ENCODE results near the gene KRTCAP2.

- TF ChIP-seq CTCF (IDR thresholded peaks at IDR 0.05) (no peak), POLR2A (IDR thresholded peaks at IDR 0.05) (no peak), POLR2AphosphoS5 (IDR thresholded peaks at IDR 0.05) (no peak)
Measured at GRCh38 chr1:155186067-155186793, 13.1 kb upstream of the KRTCAP2 start.

Data from prostate gland (tissue), 2 donors.